K562 (cell line): ENCODE results near the gene RAB5B. TPM values are rescaled to one million over a fixed set of nuclear protein-coding genes. Genes with fewer than 3 reads are reported as not detected.

Source experiments
- BRCA1 ChIP-seq, 2 experiments: fragments of 450-650 bp in 1 of 2; sonication (generic) in 1 of 2; formaldehyde crosslinking in 1 of 2; IDR thresholded peaks; 2 replicates each; pipeline versions ENCODE4 v1.5.0 to v1.6.1; 2017 to 2020; ENCODE audit warnings: mild to moderate bottlenecking in 1 of 2, missing genetic modification reagents in 1 of 2
- FUS ChIP-seq: fragments of 200-400 bp; formaldehyde crosslinking; optimal IDR thresholded peaks from 2 replicates; pipeline ENCODE3; 2017; ENCODE audit warnings: low read depth, low read length
- IFI16 ChIP-seq: fragments of 250-450 bp; sonication (Bioruptor Pico); IDR thresholded peaks from 2 replicates; pipeline ENCODE4 v2.1.2; 2022; ENCODE audit warnings: mild to moderate bottlenecking, inconsistent platforms
- MAX ChIP-seq: sonication (generic); formaldehyde crosslinking; IDR thresholded peaks from 2 replicates; pipeline ENCODE4 v1.9.0; 2022; ENCODE audit warnings: mild to moderate bottlenecking, missing genetic modification reagents
- MED1 ChIP-seq: sonication (generic); formaldehyde crosslinking; IDR thresholded peaks from 2 replicates; pipeline ENCODE4 v1.8.1; 2023; ENCODE audit warnings: missing genetic modification reagents, borderline replicate concordance
- SMAD1 ChIP-seq: fragments of 150-350 bp; IDR thresholded peaks from 2 replicates; pipeline ENCODE4 v1.6.1; 2014; ENCODE audit warnings: low read length, low read depth; ENCODE audit not compliant: partially characterized antibody
- STAT5A ChIP-seq: IDR thresholded peaks from 2 replicates; pipeline ENCODE4 v1.6.1; 2012; ENCODE audit warnings: low read length, inconsistent platforms, borderline replicate concordance
- ZEB2 ChIP-seq: fragments of 450-650 bp; IDR thresholded peaks from 2 replicates; pipeline ENCODE4 v1.6.1; 2016
- ZFP30 ChIP-seq: fragments of 250-450 bp; sonication (Bioruptor Pico); IDR thresholded peaks from 2 replicates; pipeline ENCODE4 v1.8.0; 2022; ENCODE audit warnings: moderate library complexity, mild to moderate bottlenecking, inconsistent platforms, borderline replicate concordance
- ZFX ChIP-seq: sonication (generic); formaldehyde crosslinking; IDR thresholded peaks from 2 replicates; pipeline ENCODE4 v1.8.0; 2022; ENCODE audit warnings: mild to moderate bottlenecking, missing genetic modification reagents, moderate library complexity
- ZNF668 ChIP-seq: fragments of 250-450 bp; sonication (Bioruptor Pico); IDR thresholded peaks from 2 replicates; pipeline ENCODE4 v1.8.0; 2022; ENCODE audit warnings: mild to moderate bottlenecking, inconsistent platforms
- ZNF717 ChIP-seq: fragments of 250-450 bp; sonication (Bioruptor Pico); IDR thresholded peaks from 2 replicates; pipeline ENCODE4 v1.5.0; 2021
- polyA plus RNA-seq, 8 experiments: library from polyadenylated mRNA; depleted of rRNA in 4 of 8; stranded (reverse) in 5 of 8; unstranded in 3 of 8; fragments of >200 nt; fragmentation: Nextera tagmentation in 2 of 8; fragmentation: Illumina TruSeq in 1 of 8; extraction: Ambion mirVana in 2 of 8; extraction: Trizol in 1 of 8; gene quantifications; 2 replicates each; pipeline versions ENCODE4 v1.2.1 to v1.2.3, GENCODE V29; 2011 to 2014; ENCODE audit warnings: inconsistent platforms in 1 of 8, missing spikeins in 1 of 8
- total RNA-seq, 7 experiments: library from RNA; depleted of rRNA in 6 of 7; stranded (reverse); fragments of >200 nt in 6 of 7; fragmentation: Illumina TruSeq in 2 of 7; extraction: Trizol in 2 of 7; gene quantifications; 2 replicates each; pipeline versions ENCODE4 v1.2.1 to v1.2.3, GENCODE V29; 2011 to 2021; ENCODE audit warnings: low replicate concordance in 1 of 7
- TF ChIP-seq, protein P1 (sequence below): fragments of 200-600 bp; sonication (generic); IDR thresholded peaks from one replicate; pipeline ENCODE4 v1.6.1; 2012; ENCODE audit warnings: mild to moderate bottlenecking, low read depth, low read length, inconsistent platforms
- TF ChIP-seq, protein P2 (sequence below): fragments of 450-650 bp; formaldehyde crosslinking; IDR thresholded peaks from 2 replicates; pipeline ENCODE4 v1.4.0; 2020; ENCODE audit warnings: mild to moderate bottlenecking, mixed read lengths

RAB5B gene
- total and polyA plus RNA-seq, 9 of the 15 experiments (the other 6 are each of a cell fraction or from before 2014, with no cell fraction given) = 6.8 to 73.8 (median 25.2) TPM

GRCh38 chr12:55996715-55997534, 23.0 kb downstream of the RAB5B start, which contains the start of gene SUOX (continued):
- TF ChIP-seq, protein P1, sequence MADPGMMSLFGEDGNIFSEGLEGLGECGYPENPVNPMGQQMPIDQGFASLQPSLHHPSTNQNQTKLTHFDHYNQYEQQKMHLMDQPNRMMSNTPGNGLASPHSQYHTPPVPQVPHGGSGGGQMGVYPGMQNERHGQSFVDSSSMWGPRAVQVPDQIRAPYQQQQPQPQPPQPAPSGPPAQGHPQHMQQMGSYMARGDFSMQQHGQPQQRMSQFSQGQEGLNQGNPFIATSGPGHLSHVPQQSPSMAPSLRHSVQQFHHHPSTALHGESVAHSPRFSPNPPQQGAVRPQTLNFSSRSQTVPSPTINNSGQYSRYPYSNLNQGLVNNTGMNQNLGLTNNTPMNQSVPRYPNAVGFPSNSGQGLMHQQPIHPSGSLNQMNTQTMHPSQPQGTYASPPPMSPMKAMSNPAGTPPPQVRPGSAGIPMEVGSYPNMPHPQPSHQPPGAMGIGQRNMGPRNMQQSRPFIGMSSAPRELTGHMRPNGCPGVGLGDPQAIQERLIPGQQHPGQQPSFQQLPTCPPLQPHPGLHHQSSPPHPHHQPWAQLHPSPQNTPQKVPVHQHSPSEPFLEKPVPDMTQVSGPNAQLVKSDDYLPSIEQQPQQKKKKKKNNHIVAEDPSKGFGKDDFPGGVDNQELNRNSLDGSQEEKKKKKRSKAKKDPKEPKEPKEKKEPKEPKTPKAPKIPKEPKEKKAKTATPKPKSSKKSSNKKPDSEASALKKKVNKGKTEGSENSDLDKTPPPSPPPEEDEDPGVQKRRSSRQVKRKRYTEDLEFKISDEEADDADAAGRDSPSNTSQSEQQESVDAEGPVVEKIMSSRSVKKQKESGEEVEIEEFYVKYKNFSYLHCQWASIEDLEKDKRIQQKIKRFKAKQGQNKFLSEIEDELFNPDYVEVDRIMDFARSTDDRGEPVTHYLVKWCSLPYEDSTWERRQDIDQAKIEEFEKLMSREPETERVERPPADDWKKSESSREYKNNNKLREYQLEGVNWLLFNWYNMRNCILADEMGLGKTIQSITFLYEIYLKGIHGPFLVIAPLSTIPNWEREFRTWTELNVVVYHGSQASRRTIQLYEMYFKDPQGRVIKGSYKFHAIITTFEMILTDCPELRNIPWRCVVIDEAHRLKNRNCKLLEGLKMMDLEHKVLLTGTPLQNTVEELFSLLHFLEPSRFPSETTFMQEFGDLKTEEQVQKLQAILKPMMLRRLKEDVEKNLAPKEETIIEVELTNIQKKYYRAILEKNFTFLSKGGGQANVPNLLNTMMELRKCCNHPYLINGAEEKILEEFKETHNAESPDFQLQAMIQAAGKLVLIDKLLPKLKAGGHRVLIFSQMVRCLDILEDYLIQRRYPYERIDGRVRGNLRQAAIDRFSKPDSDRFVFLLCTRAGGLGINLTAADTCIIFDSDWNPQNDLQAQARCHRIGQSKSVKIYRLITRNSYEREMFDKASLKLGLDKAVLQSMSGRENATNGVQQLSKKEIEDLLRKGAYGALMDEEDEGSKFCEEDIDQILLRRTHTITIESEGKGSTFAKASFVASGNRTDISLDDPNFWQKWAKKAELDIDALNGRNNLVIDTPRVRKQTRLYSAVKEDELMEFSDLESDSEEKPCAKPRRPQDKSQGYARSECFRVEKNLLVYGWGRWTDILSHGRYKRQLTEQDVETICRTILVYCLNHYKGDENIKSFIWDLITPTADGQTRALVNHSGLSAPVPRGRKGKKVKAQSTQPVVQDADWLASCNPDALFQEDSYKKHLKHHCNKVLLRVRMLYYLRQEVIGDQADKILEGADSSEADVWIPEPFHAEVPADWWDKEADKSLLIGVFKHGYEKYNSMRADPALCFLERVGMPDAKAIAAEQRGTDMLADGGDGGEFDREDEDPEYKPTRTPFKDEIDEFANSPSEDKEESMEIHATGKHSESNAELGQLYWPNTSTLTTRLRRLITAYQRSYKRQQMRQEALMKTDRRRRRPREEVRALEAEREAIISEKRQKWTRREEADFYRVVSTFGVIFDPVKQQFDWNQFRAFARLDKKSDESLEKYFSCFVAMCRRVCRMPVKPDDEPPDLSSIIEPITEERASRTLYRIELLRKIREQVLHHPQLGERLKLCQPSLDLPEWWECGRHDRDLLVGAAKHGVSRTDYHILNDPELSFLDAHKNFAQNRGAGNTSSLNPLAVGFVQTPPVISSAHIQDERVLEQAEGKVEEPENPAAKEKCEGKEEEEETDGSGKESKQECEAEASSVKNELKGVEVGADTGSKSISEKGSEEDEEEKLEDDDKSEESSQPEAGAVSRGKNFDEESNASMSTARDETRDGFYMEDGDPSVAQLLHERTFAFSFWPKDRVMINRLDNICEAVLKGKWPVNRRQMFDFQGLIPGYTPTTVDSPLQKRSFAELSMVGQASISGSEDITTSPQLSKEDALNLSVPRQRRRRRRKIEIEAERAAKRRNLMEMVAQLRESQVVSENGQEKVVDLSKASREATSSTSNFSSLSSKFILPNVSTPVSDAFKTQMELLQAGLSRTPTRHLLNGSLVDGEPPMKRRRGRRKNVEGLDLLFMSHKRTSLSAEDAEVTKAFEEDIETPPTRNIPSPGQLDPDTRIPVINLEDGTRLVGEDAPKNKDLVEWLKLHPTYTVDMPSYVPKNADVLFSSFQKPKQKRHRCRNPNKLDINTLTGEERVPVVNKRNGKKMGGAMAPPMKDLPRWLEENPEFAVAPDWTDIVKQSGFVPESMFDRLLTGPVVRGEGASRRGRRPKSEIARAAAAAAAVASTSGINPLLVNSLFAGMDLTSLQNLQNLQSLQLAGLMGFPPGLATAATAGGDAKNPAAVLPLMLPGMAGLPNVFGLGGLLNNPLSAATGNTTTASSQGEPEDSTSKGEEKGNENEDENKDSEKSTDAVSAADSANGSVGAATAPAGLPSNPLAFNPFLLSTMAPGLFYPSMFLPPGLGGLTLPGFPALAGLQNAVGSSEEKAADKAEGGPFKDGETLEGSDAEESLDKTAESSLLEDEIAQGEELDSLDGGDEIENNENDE = no peak
- TF ChIP-seq ZFP30 (CRISPR knock-in tag) (no peak), FUS (no peak), ZFX (CRISPR knock-in tag) (peak; percentile 70), MAX (no peak; the same call in 1 of the 2 replicates), IFI16 (CRISPR knock-in tag) (no peak), ZEB2 (no peak), BRCA1 (IDR thresholded peaks at IDR 0.05) (no peak), BRCA1 (CRISPR knock-in tag; IDR thresholded peaks at IDR 0.05) (no peak), SMAD1 (no peak), ZNF717 (CRISPR knock-in tag) (no peak; the same call in 1 of the 2 replicates), MED1 (CRISPR knock-in tag) (no peak), ZNF668 (no peak), STAT5A (peak; percentile 61; the same call in 1 of the 2 replicates)
- TF ChIP-seq, protein P2, sequence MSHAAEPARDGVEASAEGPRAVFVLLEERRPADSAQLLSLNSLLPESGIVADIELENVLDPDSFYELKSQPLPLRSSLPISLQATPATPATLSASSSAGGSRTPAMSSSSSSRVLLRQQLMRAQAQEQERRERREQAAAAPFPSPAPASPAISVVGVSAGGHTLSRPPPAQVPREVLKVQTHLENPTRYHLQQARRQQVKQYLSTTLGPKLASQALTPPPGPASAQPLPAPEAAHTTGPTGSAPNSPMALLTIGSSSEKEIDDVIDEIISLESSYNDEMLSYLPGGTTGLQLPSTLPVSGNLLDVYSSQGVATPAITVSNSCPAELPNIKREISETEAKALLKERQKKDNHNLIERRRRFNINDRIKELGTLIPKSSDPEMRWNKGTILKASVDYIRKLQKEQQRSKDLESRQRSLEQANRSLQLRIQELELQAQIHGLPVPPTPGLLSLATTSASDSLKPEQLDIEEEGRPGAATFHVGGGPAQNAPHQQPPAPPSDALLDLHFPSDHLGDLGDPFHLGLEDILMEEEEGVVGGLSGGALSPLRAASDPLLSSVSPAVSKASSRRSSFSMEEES (CRISPR knock-in tag) = no peak
